Measurements from ENCODE around the gene CCDC87.

CCDC87 gene

GRCh38 chr11:66580803-66581202, 12.1 kb downstream of the CCDC87 start:
- no peak for DNase-seq

- DNase-seq = peak in 1 of 2 experiments; percentile 65
These were observed 13.8 kb downstream of the CCDC87 start for GRCh38 chr11:66579017-66579606.

GRCh38 chr11:66570850-66571180, 22.0 kb downstream of the CCDC87 start:
- DNase-seq = no peak

GRCh38 chr11:66570079-66570849, 22.6 kb downstream of the CCDC87 start:
- no peak for DNase-seq

GRCh38 chr11:66569076-66569475, 23.8 kb downstream of the CCDC87 start:
- no peak for DNase-seq

DNA sequence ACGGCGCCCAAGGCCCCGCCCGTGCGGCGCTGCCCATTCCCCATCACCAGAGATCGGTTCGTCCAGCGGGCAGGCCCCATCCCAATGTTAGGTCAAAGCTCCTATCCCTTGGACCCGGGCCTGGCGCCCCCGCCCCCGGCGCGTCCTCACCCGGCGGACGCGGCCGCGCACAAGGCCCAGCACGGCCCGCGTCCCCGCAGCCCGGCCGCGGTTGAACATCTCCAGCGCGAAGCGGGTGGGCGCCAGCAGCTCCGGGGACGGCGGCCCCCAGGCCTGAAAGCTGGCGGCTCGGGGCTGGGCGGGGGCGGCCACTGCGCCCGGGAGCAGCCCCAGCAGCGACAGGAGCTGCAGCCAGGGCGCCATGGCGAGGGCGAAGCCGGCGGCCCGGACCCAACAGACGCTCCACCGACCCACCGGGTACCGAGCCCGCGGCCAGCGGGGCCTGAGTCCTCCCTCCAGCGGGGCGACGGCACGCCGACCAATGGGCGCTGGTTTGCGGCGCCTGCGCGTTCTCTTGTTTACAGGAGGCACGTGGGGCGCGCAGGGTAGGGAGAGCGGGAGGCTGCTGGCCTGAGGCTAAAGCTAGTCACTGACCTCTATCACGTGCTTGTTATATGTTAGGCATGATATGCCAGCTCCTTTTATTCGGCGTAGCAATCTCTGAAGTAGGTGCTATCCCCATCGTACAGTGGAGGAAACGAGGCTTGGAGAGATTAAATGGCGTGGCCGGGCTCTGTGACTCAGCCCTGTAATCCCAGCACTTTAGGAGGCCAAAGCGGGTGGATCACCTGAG, 24.5 kb downstream of the CCDC87 start, which contains the start of gene CTSF:
TSS of gene CTSF (minus strand) at position 483 of the 793 bp plus-strand sequence. CDS start at position 363, 120 bp downstream.
- peak in 1 of 2 experiments; percentile 33 for DNase-seq

GRCh38 chr11:66567787-66568123, 25.1 kb downstream of the CCDC87 start:
- no peak for DNase-seq

DNA sequence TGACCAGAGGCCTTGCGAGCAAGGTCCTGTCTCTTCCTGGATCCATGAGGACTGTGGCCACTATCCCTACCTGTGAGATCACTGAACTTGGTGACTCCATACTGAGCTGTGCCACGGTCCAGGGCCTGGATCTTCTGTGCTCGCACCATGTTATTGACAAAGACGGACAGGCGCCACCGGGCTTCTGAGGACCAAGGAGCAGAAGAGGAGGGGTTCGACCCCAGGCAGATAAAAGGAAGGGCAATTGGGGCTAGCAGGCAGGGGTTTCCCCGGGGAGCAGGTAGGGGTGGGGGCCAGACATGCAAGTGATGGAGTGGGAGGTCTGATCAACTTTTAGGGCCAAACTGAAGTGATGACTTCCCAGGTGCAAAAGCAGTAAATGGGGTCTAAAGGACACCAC, 26.6 kb downstream of the CCDC87 start:
- DNase-seq = no peak

DNA sequence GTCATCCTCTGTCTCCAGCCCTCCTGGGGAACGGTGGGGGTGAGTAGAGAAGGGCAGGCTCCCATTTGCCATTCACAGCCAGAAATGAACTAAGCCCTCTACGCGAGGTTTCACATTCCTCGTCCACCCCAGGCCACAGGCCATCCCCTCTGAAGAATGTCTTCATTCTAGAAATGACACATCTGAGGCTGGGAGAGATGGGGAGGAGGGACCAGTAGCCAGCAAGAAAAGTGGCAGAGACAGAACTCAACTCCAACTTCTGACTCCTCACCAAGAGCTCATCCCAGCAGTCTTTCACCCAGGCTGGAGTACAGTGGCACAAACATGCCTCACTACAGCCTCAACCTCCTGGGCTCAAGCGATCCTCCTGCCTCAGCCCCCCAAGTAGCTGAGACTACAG, 27.9 kb downstream of the CCDC87 start:
- DNase-seq = no peak

GRCh38 chr11:66564538-66564937, 28.3 kb downstream of the CCDC87 start:
- DNase-seq = no peak

- DNase-seq = no peak
These were observed 29.0 kb downstream of the CCDC87 start for GRCh38 chr11:66563832-66564231.

DNA sequence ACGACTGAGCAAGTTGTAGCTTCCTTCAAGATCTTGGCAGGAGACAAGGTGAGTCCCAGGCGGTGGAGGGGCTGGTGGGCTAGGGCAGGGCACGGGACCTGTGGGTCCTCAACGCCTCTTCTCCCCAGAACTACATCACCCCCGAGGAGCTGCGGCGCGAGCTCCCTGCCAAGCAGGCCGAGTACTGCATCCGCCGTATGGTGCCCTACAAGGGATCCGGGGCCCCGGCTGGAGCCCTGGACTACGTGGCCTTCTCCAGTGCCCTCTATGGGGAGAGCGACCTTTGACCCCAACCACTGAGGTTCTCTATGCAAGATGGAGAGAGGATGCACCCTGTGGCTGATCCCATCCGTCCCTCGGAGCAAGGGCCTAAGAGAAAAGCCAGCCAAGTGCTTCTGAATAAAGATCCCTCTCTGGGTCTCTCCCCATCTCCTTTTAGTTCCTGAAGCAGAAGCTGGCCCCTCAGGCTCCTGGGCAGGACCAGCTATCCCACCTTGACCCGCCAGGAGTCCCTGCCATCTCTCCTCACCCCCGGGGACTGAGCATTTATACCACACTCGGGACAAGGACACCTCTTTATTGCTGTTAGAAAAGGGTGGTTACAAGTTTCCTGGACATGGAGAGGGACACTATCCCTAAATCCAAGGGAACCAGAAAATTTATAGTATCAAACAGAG, 29.8 kb downstream of the CCDC87 start:
- DNase-seq = no peak

GRCh38 chr11:66562275-66562674, 30.6 kb downstream of the CCDC87 start:
- no peak for DNase-seq

DNA sequence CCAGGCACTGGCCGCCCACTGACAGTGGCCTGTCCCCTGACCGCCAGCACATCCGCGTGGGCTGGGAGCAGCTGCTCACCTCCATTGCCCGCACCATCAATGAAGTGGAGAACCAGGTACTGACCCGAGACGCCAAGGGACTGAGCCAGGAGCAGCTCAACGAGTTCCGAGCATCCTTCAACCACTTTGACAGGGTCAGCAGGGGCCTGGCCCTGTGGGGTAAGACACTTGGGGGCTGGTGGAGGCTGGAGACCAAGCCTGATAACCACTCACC, 31.0 kb downstream of the CCDC87 start:
- DNase-seq = no peak

- DNase-seq = peak; percentile 40 to 80
These were observed 31.5 kb downstream of the CCDC87 start for GRCh38 chr11:66561178-66561974.

DNA sequence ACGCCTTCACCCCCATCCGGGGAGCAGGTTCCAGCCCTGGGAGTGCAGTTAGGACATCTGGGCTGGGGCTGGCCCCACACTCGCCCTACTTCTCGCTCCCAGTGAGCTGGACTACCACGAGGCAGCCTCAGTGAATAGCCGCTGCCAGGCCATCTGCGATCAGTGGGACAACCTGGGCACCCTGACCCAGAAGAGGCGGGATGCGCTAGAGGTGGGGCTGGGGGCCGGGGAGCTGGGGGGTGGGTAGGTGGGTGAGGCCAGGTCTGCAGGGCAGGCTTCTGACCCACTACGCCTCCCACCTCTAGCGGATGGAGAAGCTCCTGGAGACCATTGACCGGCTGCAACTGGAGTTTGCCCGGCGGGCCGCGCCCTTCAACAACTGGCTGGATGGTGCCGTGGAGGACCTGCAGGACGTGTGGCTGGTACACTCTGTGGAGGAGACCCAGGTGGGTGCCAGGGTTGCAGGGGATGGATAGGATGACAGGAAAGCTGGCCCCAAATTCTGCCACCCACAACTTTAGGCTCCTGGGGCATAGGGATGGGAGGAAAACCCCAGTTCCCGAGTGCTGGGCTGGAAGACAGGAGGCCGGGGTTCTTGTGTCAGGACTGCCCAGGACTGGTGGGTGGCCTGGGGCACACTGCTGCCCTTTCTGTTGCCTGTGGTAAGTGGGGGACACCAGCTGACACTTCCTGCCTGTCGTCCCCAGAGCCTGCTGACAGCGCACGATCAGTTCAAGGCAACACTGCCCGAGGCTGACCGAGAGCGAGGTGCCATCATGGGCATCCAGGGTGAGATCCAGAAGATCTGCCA, 32.8 kb downstream of the CCDC87 start:
- DNase-seq = no peak

DNA sequence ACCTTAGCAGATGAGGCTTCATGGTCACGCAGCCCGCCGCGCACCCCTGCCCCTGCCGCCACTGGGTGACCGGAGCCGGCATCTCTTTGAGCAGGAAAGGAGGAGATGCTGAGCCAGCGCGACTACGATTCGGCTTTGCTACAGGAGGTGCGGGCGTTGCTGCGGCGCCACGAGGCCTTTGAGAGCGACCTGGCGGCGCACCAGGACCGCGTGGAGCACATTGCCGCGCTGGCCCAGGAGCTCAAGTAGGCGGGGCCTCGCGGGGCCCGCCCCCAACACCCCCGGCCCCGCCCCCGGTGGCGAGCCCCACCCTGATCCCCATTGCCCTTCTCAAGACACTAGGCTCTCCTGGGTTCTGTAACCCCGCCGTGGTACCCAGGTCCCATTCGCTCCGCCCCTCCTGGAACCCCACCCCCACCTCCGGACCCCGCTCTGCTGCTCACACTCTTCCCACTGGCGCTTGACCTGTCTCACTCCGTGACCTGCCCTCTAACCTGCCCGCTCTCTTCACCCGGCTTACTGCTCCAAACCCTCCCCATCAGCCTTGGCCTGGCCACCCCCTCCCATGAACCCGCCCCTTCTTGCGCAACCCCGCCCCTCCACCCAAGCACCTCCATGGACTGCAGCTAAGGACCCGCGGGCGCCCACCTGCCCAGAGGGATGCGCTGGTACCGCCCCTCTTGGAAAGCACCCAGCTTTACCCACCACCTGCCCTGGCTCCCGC, 33.6 kb downstream of the CCDC87 start:
- no peak for DNase-seq

GRCh38 chr11:66557733-66558326, 35.0 kb downstream of the CCDC87 start:
- DNase-seq = no peak

- DNase-seq = no peak
These were observed 36.8 kb downstream of the CCDC87 start for GRCh38 chr11:66556086-66556485.

DNA sequence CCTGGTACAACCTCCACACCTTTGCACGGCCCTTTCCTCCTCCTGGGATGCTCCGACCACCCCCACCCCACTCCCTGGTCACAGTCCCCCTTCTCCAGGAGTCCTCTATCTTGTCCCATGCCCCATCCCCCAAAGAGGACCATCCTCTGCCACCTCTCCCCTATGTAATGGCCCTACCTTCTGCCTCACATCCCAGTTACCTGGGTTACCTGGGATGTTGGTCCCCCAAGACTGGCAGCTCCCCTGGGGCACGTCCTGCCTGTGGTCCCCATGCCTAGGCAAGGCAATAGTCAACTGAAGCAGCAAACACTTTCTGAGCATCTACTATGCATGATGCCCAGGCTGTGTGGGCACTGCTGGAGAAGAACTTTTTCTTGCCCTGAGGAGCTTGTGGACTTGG, 37.4 kb downstream of the CCDC87 start:
- no peak for DNase-seq

DNA sequence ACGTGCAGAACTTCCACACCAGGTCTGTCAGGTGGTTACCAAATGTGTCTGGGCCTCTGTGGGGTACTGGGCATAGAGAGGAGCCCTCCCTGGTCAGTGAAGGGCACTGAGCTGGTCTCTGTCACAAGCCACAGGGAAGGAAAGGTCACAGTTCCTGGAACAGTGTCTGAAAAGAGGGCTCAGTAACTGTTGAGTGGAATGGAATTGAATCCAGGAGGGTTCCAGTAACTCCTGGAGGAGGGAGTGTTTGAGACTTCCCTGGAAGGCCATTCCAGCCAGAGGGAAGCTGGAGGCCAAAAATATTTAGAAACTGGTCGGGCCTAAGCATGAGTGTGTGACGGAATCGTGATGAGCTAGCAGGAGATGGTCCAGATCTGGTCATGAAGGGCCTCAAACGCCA, 38.3 kb downstream of the CCDC87 start:
- no peak for DNase-seq

Measured in NCI-H524 (cell line).